ENCODE measurements around the gene ADCY3.

ADCY3 gene

GRCh38 chr2:24924732-24925131 lies 4.7 kb upstream of the ADCY3 start:
- FAIRE-seq: no peak

GRCh38 chr2:24924266-24924665 lies 4.2 kb upstream of the ADCY3 start:
- no peak for FAIRE-seq

- FAIRE-seq: no peak
These were observed 3.1 kb upstream of the ADCY3 start for GRCh38 chr2:24923106-24923505.

- no peak for FAIRE-seq
These were observed 2.5 kb upstream of the ADCY3 start for GRCh38 chr2:24922556-24922955.

GRCh38 chr2:24920809-24921441 lies 888 bp upstream of the ADCY3 start:
- FAIRE-seq: no peak

GRCh38 chr2:24919506-24920097 lies 435 bp downstream of the ADCY3 start:
- no peak for FAIRE-seq

DNA sequence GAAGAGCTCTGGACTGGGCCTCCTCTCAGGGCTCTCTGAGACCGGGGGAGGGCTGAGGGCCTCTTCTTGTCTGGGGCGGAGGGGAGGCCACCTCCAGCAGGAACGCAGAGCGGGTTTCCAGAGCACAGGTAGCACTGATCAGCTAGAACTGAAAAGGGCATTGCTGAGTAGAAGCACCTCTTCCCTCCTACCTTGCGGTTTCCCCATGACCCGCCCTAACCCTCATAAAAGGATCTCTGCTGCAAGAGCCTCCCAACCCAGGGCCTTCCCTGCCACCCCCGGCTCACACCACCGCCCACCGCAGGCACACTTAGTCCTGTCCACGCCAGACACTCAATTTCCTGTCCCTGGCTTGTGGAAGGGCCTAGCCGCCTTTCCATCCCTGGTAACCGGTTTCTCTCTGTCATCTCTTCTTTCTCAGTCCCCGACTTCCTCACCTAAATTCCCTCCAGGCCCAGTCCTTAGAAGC lies 966 bp downstream of the ADCY3 start:
- FAIRE-seq: no peak

GRCh38 chr2:24918326-24919036 lies 1.6 kb downstream of the ADCY3 start:
- FAIRE-seq: no peak

GRCh38 chr2:24917731-24918325 lies 2.2 kb downstream of the ADCY3 start:
- no peak for FAIRE-seq

DNA sequence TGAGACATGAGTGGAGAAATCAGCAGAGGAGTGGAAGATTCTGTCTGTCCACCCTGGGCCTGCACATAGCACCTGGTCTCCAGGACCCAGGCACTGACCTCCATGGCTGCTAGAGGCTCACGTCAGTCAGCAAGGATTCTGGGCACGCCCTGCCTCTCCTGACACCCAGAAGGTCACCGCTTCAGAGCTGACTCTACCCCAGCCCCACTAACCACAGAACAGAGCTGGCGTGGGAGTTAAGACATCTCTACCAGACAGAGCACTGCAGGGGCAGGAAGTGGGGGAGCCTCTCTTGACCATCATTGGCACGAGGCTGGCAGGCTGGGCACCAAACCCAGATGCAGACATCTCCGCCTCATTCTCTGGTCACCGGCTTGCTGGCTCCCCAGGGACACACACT lies 3.0 kb downstream of the ADCY3 start:
- FAIRE-seq: no peak

- FAIRE-seq: no peak
These were observed 4.2 kb downstream of the ADCY3 start for GRCh38 chr2:24915796-24916195.

- no peak for FAIRE-seq
These were observed 4.9 kb downstream of the ADCY3 start for GRCh38 chr2:24915175-24915574.

DNA sequence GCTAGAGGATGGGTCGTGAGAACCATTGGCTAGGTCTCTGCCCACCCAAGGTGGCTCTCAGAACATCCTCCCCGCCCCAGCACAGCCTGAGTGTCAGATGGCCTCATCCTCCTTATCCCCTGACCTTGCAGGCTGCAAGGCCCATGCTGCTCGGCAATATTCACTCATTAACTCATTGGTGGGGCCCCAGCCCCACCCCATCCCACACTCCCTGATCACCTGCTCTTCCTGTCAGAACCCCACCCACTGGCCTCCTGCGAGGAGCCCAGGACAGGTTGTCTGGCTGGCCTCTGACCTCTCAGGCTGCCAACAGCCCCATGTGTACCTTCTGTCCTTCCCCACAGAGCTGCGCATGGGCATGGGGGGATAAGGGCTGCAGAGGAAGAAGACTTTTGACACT lies 5.3 kb downstream of the ADCY3 start:
- no peak for FAIRE-seq

GRCh38 chr2:24913911-24914310 lies 6.1 kb downstream of the ADCY3 start:
- FAIRE-seq: no peak

DNA sequence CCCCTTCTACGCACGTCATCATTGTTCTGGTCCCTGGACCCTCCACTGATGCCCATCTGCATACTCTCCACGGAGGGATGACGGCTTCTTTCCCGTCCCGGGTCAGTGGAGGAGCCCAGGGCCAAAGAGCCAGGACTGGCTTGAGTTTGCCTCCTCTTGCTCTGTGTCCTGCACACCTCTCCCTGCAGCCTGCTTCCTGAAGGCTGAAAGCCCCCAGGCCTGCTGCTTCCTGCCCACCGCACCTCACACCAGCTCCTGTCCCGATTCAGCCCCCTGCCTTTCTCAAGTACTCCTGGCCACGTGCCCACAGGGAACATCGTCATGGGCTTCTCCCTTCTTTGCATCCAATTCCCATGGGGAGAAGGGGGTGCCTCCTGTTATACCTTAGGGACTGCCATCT lies 7.1 kb downstream of the ADCY3 start:
- FAIRE-seq: no peak

DNA sequence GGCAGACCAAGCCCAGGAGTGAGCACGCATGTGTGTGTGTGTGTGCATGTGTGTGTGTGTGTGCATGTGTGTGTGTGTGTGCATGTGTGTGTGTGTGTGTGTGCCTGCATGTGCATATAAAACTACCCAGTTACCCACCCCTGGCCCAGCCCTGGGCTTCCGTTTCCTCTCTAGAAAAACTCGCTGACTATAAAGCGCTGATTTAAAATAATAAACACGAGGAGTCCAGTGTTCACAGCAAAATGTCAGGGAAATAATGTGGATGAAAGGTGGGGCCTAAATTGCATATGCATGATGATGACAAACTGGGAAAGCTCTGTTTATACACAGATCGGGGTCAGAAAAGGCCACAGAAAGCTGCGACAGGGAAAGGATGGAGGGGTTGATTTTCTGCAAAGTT lies 7.5 kb downstream of the ADCY3 start:
- FAIRE-seq: no peak

GRCh38 chr2:24910245-24910644 lies 9.8 kb downstream of the ADCY3 start:
- no peak for FAIRE-seq

DNA sequence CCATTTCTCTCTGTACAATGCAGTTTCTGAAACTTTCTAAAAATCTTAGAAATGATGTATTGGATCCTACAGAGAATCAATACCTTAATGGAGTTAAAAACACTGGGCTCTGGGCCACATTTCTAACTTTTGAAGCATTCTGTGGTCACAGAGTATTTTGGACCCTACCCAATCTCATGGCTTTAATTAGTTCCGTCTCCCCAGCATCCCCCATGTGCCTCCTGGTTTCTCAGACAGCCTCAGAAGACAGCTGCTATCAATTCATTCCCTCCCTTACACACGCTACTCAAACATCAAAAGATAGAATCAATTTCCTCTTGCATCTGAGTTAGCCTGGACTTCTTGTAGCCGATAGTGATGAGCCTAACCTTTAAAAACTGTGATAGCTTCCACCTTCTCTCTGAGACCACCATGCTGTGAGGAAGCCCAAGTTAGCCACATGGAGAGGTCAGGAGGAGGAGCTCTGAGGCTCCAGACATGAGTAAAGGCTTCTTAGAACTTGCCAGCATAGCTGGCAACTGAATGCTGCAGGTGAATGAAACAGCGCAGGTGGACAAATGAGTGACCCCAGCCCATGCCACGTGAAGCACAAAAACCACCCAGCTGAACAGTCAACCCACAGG lies 10.4 kb downstream of the ADCY3 start:
- no peak for FAIRE-seq

- FAIRE-seq: no peak
These were observed 11.6 kb downstream of the ADCY3 start for GRCh38 chr2:24908461-24908901.

GRCh38 chr2:24907116-24907515 lies 12.9 kb downstream of the ADCY3 start:
- no peak for FAIRE-seq

GRCh38 chr2:24906466-24906865 lies 13.6 kb downstream of the ADCY3 start:
- FAIRE-seq: no peak

GRCh38 chr2:24903161-24904103 lies 16.6 kb downstream of the ADCY3 start:
- FAIRE-seq: no peak
